Smooth muscle cell (in vitro differentiated cells): Measurements from ENCODE around the gene ICAM4. TPM values are rescaled to one million over a fixed set of nuclear protein-coding genes. Genes with fewer than 3 reads are reported as not detected.

ENCODE experiments used
- DNase-seq: peaks from one replicate; lab custom pipeline; 2025; ENCODE audit not compliant: unreplicated experiment; lab: John Stamatoyannopoulos, UW
- H2AFZ ChIP-seq: fragments of 200-600 bp; sonication (generic); 2 replicates; pipeline ENCODE4 v1.6.0; 2016; ENCODE audit warnings: antibody characterized with exemption, low read depth, mild to moderate bottlenecking
- H3F3A ChIP-seq: fragments of 200-600 bp; sonication (generic); 2 replicates; pipeline ENCODE4 v1.6.0; 2017; ENCODE audit warnings: antibody characterized with exemption, low read depth
- H3K27ac ChIP-seq: fragments of 200-600 bp; sonication (generic); 2 replicates; pipeline ENCODE4 v1.5.1; 2016; ENCODE audit warnings: low read depth, mild to moderate bottlenecking
- H3K27me3 ChIP-seq: fragments of 200-600 bp; sonication (generic); 2 replicates; pipeline ENCODE4 v1.6.1; 2016; ENCODE audit warnings: low read depth, mild to moderate bottlenecking
- H3K36me3 ChIP-seq: fragments of 200-600 bp; sonication (generic); 2 replicates; pipeline ENCODE4 v1.5.1; 2016; ENCODE audit warnings: low read depth
- H3K4me1 ChIP-seq: fragments of 200-600 bp; sonication (generic); 2 replicates; pipeline ENCODE4 v1.5.1; 2016; ENCODE audit warnings: low read depth
- H3K4me2 ChIP-seq: fragments of 200-600 bp; sonication (generic); 2 replicates; pipeline ENCODE4 v1.6.0; 2016; ENCODE audit warnings: mild to moderate bottlenecking
- H3K4me3 ChIP-seq: fragments of 200-600 bp; sonication (generic); 2 replicates; pipeline ENCODE4 v1.5.1; 2016; ENCODE audit warnings: mild to moderate bottlenecking
- H3K79me2 ChIP-seq: fragments of 200-600 bp; sonication (generic); 2 replicates; pipeline ENCODE4 v1.6.0; 2016; ENCODE audit warnings: low read depth, mild to moderate bottlenecking
- H3K9ac ChIP-seq: fragments of 200-600 bp; sonication (generic); 2 replicates; pipeline ENCODE4 v1.6.0; 2016; ENCODE audit warnings: low read depth
- H3K9me3 ChIP-seq: fragments of 200-600 bp; sonication (generic); replicated peaks from 2 replicates; pipeline ENCODE4 v1.5.1; 2016; ENCODE audit warnings: low read depth
- H4K20me1 ChIP-seq: fragments of 200-600 bp; sonication (generic); 2 replicates; pipeline ENCODE4 v1.6.0; 2016; ENCODE audit warnings: low read depth
- WGBS: methylation state at CpG from one replicate; pipeline ENCODE4 v1.1.7; 2016; ENCODE audit warnings: low lambda C conversion rate; 5-methylcytosine and 5-hydroxymethylcytosine counted together
- polyA plus RNA-seq: library from polyadenylated mRNA; unstranded; fragments of >200 nt; fragmentation: Nextera tagmentation; extraction: Ambion mirVana; gene quantifications from 2 replicates; pipeline ENCODE4 v1.2.1, GENCODE V29; 2016
- total RNA-seq: library from RNA; depleted of rRNA; stranded (reverse); fragments of >200 nt; gene quantifications from 2 replicates; pipeline ENCODE4 v1.2.3, GENCODE V29; 2014
- TF ChIP-seq, protein P1 (sequence below): fragments of 200-600 bp; sonication (generic); IDR thresholded peaks from 2 replicates; pipeline ENCODE4 v1.5.1; 2017; ENCODE audit warnings: borderline replicate concordance, mild to moderate bottlenecking, antibody characterized with exemption; ENCODE audit not compliant: insufficient read depth, poor library complexity, severe bottlenecking

Gene ICAM4
- total and polyA plus RNA-seq, 2 experiments from 2014 or later: 1.9 to 3.4 TPM

DNA sequence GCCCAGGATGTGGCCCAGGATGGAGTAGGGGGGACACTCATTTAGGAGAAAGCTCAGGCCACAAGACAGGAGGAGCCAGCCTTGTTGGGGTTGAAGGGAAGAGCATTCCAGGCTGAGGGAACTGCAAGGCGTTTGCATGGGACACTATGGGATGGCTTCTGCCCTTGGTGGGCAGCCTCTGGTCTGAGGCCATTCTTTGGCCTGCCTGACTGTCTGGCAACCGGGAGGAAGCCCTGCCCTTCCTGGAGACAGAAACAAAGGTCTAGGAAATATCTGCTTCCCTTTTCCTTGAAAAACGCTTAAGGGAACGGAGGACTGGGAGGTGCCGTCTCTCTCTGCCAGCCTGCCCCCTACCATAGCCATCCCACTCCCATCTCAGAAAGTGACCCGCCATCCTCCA lies 18.7 kb upstream of the ICAM4 start:
- WGBS: 92% methylated on average over 6 of the region's 6 CpGs
- TF ChIP-seq, protein P1, sequence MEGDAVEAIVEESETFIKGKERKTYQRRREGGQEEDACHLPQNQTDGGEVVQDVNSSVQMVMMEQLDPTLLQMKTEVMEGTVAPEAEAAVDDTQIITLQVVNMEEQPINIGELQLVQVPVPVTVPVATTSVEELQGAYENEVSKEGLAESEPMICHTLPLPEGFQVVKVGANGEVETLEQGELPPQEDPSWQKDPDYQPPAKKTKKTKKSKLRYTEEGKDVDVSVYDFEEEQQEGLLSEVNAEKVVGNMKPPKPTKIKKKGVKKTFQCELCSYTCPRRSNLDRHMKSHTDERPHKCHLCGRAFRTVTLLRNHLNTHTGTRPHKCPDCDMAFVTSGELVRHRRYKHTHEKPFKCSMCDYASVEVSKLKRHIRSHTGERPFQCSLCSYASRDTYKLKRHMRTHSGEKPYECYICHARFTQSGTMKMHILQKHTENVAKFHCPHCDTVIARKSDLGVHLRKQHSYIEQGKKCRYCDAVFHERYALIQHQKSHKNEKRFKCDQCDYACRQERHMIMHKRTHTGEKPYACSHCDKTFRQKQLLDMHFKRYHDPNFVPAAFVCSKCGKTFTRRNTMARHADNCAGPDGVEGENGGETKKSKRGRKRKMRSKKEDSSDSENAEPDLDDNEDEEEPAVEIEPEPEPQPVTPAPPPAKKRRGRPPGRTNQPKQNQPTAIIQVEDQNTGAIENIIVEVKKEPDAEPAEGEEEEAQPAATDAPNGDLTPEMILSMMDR: no peak
- no peak overlapping the region for H3K27ac ChIP-seq

DNA sequence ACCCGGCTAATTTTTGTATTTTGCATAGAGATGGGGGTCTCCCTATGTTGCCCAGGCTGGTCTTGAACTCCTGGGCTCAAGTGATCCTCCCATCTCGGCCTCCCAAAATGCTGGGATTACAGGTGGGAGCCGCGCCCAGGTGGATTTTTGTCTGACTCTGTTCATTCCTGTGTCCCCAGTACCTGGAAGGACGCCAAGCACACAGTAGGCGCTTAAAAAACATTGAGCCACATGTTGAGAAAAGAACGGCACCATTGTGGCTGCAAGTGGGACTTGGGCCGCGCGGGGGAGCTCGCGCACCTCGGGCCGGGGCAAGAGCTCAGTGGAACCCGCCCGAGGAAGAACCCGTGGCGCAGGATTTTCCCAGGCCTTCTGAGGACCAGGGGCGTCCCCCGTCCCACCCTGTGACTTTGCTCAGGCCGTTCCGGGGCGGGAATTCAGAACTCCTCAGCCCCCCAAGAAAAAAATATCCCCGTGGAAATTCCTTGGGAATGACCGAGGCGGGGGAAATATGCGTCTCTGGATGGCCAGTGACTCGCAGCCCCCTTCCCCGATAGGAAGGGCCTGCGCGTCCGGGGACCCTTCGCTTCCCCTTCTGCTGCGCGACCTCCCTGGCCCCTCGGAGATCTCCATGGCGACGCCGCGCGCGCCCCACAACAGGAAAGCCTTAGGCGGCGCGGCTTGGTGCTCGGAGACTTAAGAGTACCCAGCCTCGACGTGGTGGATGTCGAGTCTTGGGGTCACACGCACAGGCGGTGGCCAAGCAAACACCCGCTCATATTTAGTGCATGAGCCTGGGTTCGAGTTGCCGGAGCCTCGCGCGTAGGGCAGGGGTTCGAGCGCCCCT lies 17.2 kb upstream of the ICAM4 start:
- Histone ChIP-seq H3K9me3 (no peaks in the 10 kb centered on the region), H3K27me3 (peaks cover 9% of the 10 kb centered on the region), H3K4me1 (no peaks in the 10 kb centered on the region), H2AFZ (peak overlapping the region; percentile 88), H4K20me1 (no peaks in the 10 kb centered on the region), H3K36me3 (no peaks in the 10 kb centered on the region), H3K79me2 (no peaks in the 10 kb centered on the region), H3F3A (no peaks in the 10 kb centered on the region), H3K4me2 (peak overlapping the region; percentile 83), H3K9ac (peak overlapping the region; percentile 19), H3K27ac (no peak overlapping the region), H3K4me3 (peak overlapping the region; percentile 45)
- WGBS: 12% methylated on average over 59 of the region's 59 CpGs
- peak; percentile 54 for DNase-seq
- TF ChIP-seq, protein P1: peak; percentile 91

More for the DNA sequence above, 18.7 kb upstream of the ICAM4 start:
- Histone ChIP-seq H2AFZ (no peak overlapping the region), H3K4me2 (no peak overlapping the region), H3K9ac (no peak overlapping the region), H4K20me1 (no peaks in the 10 kb centered on the region), H3K9me3 (no peaks in the 10 kb centered on the region), H3K79me2 (no peaks in the 10 kb centered on the region), H3K27me3 (peaks cover 9% of the 10 kb centered on the region), H3F3A (no peaks in the 10 kb centered on the region), H3K4me3 (no peak overlapping the region), H3K36me3 (no peaks in the 10 kb centered on the region), H3K4me1 (no peaks in the 10 kb centered on the region)
- no peak for DNase-seq

DNA sequence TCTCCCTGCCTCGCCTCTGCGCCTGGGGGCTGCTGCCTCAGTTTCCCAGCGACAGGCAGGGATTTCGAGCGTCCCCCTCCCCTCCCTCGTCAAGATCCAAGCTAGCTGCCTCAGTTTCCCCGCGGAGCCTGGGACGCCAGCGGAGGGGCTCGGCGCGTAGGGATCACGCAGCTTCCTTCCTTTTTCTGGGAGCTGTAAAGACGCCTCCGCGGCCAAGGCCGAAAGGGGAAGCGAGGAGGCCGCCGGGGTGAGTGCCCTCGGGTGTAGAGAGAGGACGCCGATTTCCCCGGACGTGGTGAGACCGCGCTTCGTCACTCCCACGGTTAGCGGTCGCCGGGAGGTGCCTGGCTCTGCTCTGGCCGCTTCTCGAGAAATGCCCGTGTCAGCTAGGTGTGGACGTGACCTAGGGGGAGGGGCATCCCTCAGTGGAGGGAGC lies 16.6 kb upstream of the ICAM4 start:
- Histone ChIP-seq H3K27me3 (peaks cover 9% of the 10 kb centered on the region), H3K9ac (peak overlapping the region; percentile 19), H3F3A (no peaks in the 10 kb centered on the region), H3K4me3 (peak overlapping the region; percentile 45), H3K4me1 (no peaks in the 10 kb centered on the region), H3K9me3 (no peaks in the 10 kb centered on the region), H4K20me1 (no peaks in the 10 kb centered on the region), H3K4me2 (peak overlapping the region; percentile 83), H3K36me3 (no peaks in the 10 kb centered on the region), H3K27ac (no peak overlapping the region), H2AFZ (peak overlapping the region; percentile 88), H3K79me2 (no peaks in the 10 kb centered on the region)
- DNase-seq: no peak
- WGBS: 12% methylated on average over 37 of the region's 37 CpGs
- TF ChIP-seq, protein P1: no peak
